H1 (cell line): ENCODE results near the gene CDH2. TPM values are rescaled to one million over a fixed set of nuclear protein-coding genes. Genes with fewer than 3 reads are reported as not detected.

Source experiments
- CTCF ChIA-PET: fragments of 300-600 bp; sonication (Branson Sonifier 250); formaldehyde crosslinking; loops from one replicate; lab custom pipeline; 2021; ENCODE audit not compliant: partially characterized antibody; lab: Charles Lee
- POLR2A ChIA-PET: fragments of 300-600 bp; sonication (Branson Sonifier 250); formaldehyde crosslinking; loops from one replicate; lab custom pipeline; 2021; ENCODE audit warnings: inconsistent platforms; ENCODE audit not compliant: partially characterized antibody; lab: Charles Lee
- DNase-seq, 2 experiments: peaks; one replicate each; pipeline versions ENCODE4 v3.0.0 to v3.0.0-alpha.2; 2010 to 2022; ENCODE audit warnings: low spot score in 2 of 2, low read depth in 1 of 2, mixed read lengths in 1 of 2
- FAIRE-seq: peaks from 2 replicates; lab custom pipeline; 2011; peaks lifted over from hg19 to GRCh38; lab: Jason Lieb, UNC
- H2AFZ ChIP-seq: 2 replicates; pipeline ENCODE4 v1.8.1; 2012; ENCODE audit warnings: low read length, inconsistent platforms
- H2AK5ac ChIP-seq: 2 replicates; pipeline ENCODE4 v1.6.1; 2013; ENCODE audit warnings: low read depth, low read length
- H2BK120ac ChIP-seq: replicated peaks from 2 replicates; pipeline ENCODE3; 2013; ENCODE audit warnings: low read depth, low read length, inconsistent platforms
- H2BK12ac ChIP-seq: 2 replicates; pipeline ENCODE4 v1.6.1; 2013; ENCODE audit warnings: low read depth, low read length
- H2BK15ac ChIP-seq: 2 replicates; pipeline ENCODE4 v1.6.1; 2013; ENCODE audit warnings: low read length
- H2BK20ac ChIP-seq: 2 replicates; pipeline ENCODE4 v1.6.1; 2013; ENCODE audit warnings: low read length
- H2BK5ac ChIP-seq: 2 replicates; pipeline ENCODE4 v1.6.1; 2013; ENCODE audit warnings: low read depth, low read length
- H3K14ac ChIP-seq: 2 replicates; pipeline ENCODE4 v1.6.1; 2013; ENCODE audit warnings: inconsistent platforms; ENCODE audit not compliant: insufficient read length
- H3K18ac ChIP-seq: 2 replicates; pipeline ENCODE4 v1.6.1; 2013; ENCODE audit warnings: low read length; ENCODE audit errors: extremely low read depth
- H3K23ac ChIP-seq: 2 replicates; pipeline ENCODE4 v1.6.1; 2013; ENCODE audit warnings: inconsistent platforms; ENCODE audit not compliant: insufficient read length
- H3K23me2 ChIP-seq: 2 replicates; pipeline ENCODE4 v1.6.1; 2013; ENCODE audit warnings: low read depth, low read length
- H3K27ac ChIP-seq: 2 replicates; pipeline ENCODE4 v1.6.1; 2011; ENCODE audit warnings: low read depth, low read length, inconsistent platforms
- H3K27me3 ChIP-seq, 4 experiments: replicated peaks in 1 of 4; 1 replicate in 1 of 4; 2 replicates in 3 of 4; pipeline versions ENCODE4 v1.6.1 to v1.8.1; 2011 to 2013; ENCODE audit warnings: low read length in 3 of 4, mild to moderate bottlenecking in 3 of 4, inconsistent platforms in 2 of 4, mixed read lengths in 2 of 4, moderate library complexity in 1 of 4; ENCODE audit not compliant: control insufficient read depth in 3 of 4, insufficient read depth in 3 of 4; ENCODE audit errors: extremely low read depth in 1 of 4
- H3K36me3 ChIP-seq, 4 experiments: 2 replicates each; pipeline versions ENCODE4 v1.6.1 to v1.8.1; 2011 to 2013; ENCODE audit warnings: mild to moderate bottlenecking in 4 of 4, low read length in 3 of 4, moderate library complexity in 2 of 4, control low read depth in 1 of 4, inconsistent platforms in 1 of 4; ENCODE audit not compliant: insufficient read depth in 4 of 4, control insufficient read depth in 2 of 4
- H3K4ac ChIP-seq: replicated peaks from 2 replicates; pipeline ENCODE3; 2013; ENCODE audit warnings: low read length, low read depth, mixed read lengths, inconsistent platforms; ENCODE audit not compliant: insufficient read length
- H3K4me1 ChIP-seq, 4 experiments: replicated peaks in 1 of 4; 1 replicate in 1 of 4; 2 replicates in 3 of 4; pipeline versions ENCODE4 v1.6.1 to v1.8.1; 2011 to 2013; ENCODE audit warnings: low read length in 3 of 4, inconsistent platforms in 2 of 4, mixed read lengths in 1 of 4; ENCODE audit not compliant: insufficient read depth in 4 of 4, control insufficient read depth in 3 of 4
- H3K4me2 ChIP-seq, 2 experiments: 2 replicates each; pipeline versions ENCODE4 v1.6.1 to v1.8.1; 2011 to 2013; ENCODE audit warnings: low read depth in 2 of 2, low read length in 2 of 2, control low read depth in 1 of 2, inconsistent platforms in 1 of 2, mild to moderate bottlenecking in 1 of 2; ENCODE audit not compliant: insufficient read depth in 1 of 2
- H3K4me3 ChIP-seq, 4 experiments: fragments of 200-600, 300-600 bp in 1 of 4; sonication (generic), shearing (Covaris generic), sonication (Bioruptor Twin) in 1 of 4; 2 replicates each; pipeline versions ENCODE4 v1.5.1 to v1.8.1; 2011 to 2016; ENCODE audit warnings: low read length in 4 of 4, low read depth in 3 of 4, control low read depth in 2 of 4, inconsistent platforms in 2 of 4, mild to moderate bottlenecking in 2 of 4, mixed read lengths in 1 of 4, moderate library complexity in 1 of 4; ENCODE audit not compliant: insufficient read depth in 2 of 4; ENCODE audit errors: extremely low read depth in 1 of 4
- H3K56ac ChIP-seq: replicated peaks from 2 replicates; pipeline ENCODE3; 2013; ENCODE audit warnings: low read depth, mild to moderate bottlenecking, mixed read lengths, low read length, inconsistent platforms; ENCODE audit not compliant: insufficient read length
- H3K79me1 ChIP-seq: 2 replicates; pipeline ENCODE4 v1.6.1; 2013; ENCODE audit warnings: low read depth, low read length, control low read depth
- H3K79me2 ChIP-seq, 2 experiments: 2 replicates each; pipeline versions ENCODE4 v1.6.1 to v1.8.1; 2012 to 2013; ENCODE audit warnings: low read length in 2 of 2, mild to moderate bottlenecking in 2 of 2, inconsistent platforms in 1 of 2; ENCODE audit not compliant: insufficient read depth in 2 of 2, control insufficient read depth in 1 of 2
- H3K9ac ChIP-seq, 4 experiments: replicated peaks in 1 of 4; 1 replicate in 1 of 4; 2 replicates in 3 of 4; pipeline versions ENCODE4 v1.6.1 to v1.8.1; 2011 to 2013; ENCODE audit warnings: low read depth in 3 of 4, low read length in 3 of 4, control low read depth in 2 of 4, mild to moderate bottlenecking in 2 of 4, moderate library complexity in 2 of 4, inconsistent platforms in 1 of 4; ENCODE audit errors: extremely low read depth in 1 of 4
- H3K9me3 ChIP-seq, 2 experiments: 2 replicates each; pipeline versions ENCODE4 v1.6.1 to v1.8.1; 2012 to 2013; ENCODE audit warnings: mild to moderate bottlenecking in 2 of 2, moderate library complexity in 2 of 2, control low read depth in 1 of 2, inconsistent platforms in 1 of 2, low read depth in 1 of 2, low read length in 1 of 2, mixed read lengths in 1 of 2; ENCODE audit not compliant: insufficient read depth in 2 of 2
- H4K20me1 ChIP-seq, 2 experiments: replicated peaks in 1 of 2; 2 replicates each; pipeline versions ENCODE3 to v1.8.1; 2011 to 2013; ENCODE audit warnings: inconsistent platforms in 2 of 2, low read length in 2 of 2, mild to moderate bottlenecking in 1 of 2; ENCODE audit not compliant: insufficient read depth in 2 of 2, control insufficient read depth in 1 of 2
- H4K5ac ChIP-seq: 2 replicates; pipeline ENCODE4 v1.6.1; 2013; ENCODE audit warnings: low read length, low read depth, mixed read lengths, inconsistent platforms; ENCODE audit not compliant: insufficient read length
- H4K8ac ChIP-seq: 2 replicates; pipeline ENCODE4 v1.8.0; 2013; ENCODE audit warnings: mild to moderate bottlenecking, moderate library complexity, low read length, inconsistent platforms; ENCODE audit not compliant: insufficient read depth; ENCODE audit errors: extremely low read depth
- H4K91ac ChIP-seq: replicated peaks from 2 replicates; pipeline ENCODE3; 2013; ENCODE audit warnings: low read length, mixed read lengths, inconsistent platforms; ENCODE audit not compliant: insufficient read length
- CBX8 ChIP-seq: fragments of 300-800, 300-1000 bp; sonication (generic); IDR thresholded peaks from 2 replicates; pipeline ENCODE4 v1.7.1; 2016; ENCODE audit warnings: low read depth, low read length, borderline replicate concordance
- GTF2F1 ChIP-seq: IDR thresholded peaks from 2 replicates; pipeline ENCODE4 v1.6.1; 2012; ENCODE audit warnings: low read depth, low read length, improper control_type of control experiment, borderline replicate concordance
- KDM4A ChIP-seq: IDR thresholded peaks from one replicate; pipeline ENCODE4 v1.7.1; 2012; ENCODE audit warnings: low read depth, mild to moderate bottlenecking, moderate library complexity, low read length, inconsistent platforms; ENCODE audit not compliant: severe bottlenecking
- RFX5 ChIP-seq: IDR thresholded peaks from 2 replicates; pipeline ENCODE4 v1.6.1; 2011; ENCODE audit warnings: low read depth, low read length, improper control_type of control experiment, borderline replicate concordance
- TAF7 ChIP-seq: optimal IDR thresholded peaks from 2 replicates; pipeline ENCODE3; 2011; ENCODE audit warnings: low read depth, mild to moderate bottlenecking, inconsistent platforms, low read length, moderate library complexity, borderline replicate concordance
- WGBS, 2 experiments: shearing (Covaris generic) in 1 of 2; methylation state at CpG; one replicate each; pipeline versions ENCODE4 v1.1.6 to v1.1.7; 2013 to 2015; ENCODE audit warnings: low lambda C conversion rate in 2 of 2, mixed read lengths in 2 of 2, inconsistent platforms in 1 of 2, low coverage in 1 of 2, missing lambda C conversion rate in 1 of 2; ENCODE audit not compliant: insufficient replicate concordance in 2 of 2, insufficient coverage in 1 of 2, insufficient read length in 1 of 2; ENCODE audit errors: extremely low coverage in 1 of 2, missing lambda C conversion rate in 1 of 2; 5-methylcytosine and 5-hydroxymethylcytosine counted together
- polyA plus RNA-seq, 7 experiments: library from polyadenylated mRNA; depleted of rRNA in 3 of 7; stranded (reverse) in 5 of 7; unstranded in 2 of 7; fragments of >200 nt in 5 of 7; fragments of 200-250 nt in 2 of 7; gene quantifications; 1 replicate in 5 of 7; 2 replicates in 1 of 7; 4 replicates in 1 of 7; pipeline versions ENCODE4 v1.2.1 to v1.2.3, GENCODE V29; 2011 to 2013; ENCODE audit warnings: missing spikeins in 2 of 7, mixed read lengths in 2 of 7
- total RNA-seq: library from RNA; stranded (reverse); fragmentation: NEBNext Ultra II Directional; extraction: Animal tissue kit (Norgen Biotek cat#: 25700); gene quantifications from 2 replicates; pipeline ENCODE4 v1.2.1, GENCODE V29; 2021
- TF ChIP-seq, protein P1 (sequence below): IDR thresholded peaks from 2 replicates; pipeline ENCODE4 v1.6.1; 2012; ENCODE audit warnings: low read length, inconsistent platforms

The CDH2 gene
- total and polyA plus RNA-seq, 2 of the 8 experiments (the other 6 are each of a cell fraction or from before 2014, with no cell fraction given): 15.0 to 56.5 TPM

GRCh38 chr18:28136071-28136470 lies 40.9 kb downstream of the CDH2 start:
- Histone ChIP-seq H4K5ac (no peak overlapping the region), H2BK15ac (no peak overlapping the region), H2BK5ac (no peak overlapping the region), H3K4ac (no peak overlapping the region), H3K56ac (no peak overlapping the region), H3K27me3 (no peaks in the 10 kb centered on the region), H3K4me3 (no peak overlapping the region), H4K91ac (no peak overlapping the region), H3K9me3 (no peaks in the 10 kb centered on the region), H3K18ac (no peak overlapping the region), H3K23me2 (no peaks in the 10 kb centered on the region; the same call in 1 of the 2 replicates), H3K79me2 (no peaks in the 10 kb centered on the region), H4K20me1 (no peaks in the 10 kb centered on the region), H2AK5ac (no peak overlapping the region), H3K27ac (no peak overlapping the region), H3K14ac (no peak overlapping the region), H3K79me1 (no peaks in the 10 kb centered on the region), H2BK20ac (no peak overlapping the region), H3K4me1 (no peaks in the 10 kb centered on the region), H3K4me2 (no peak overlapping the region), H3K36me3 (no peaks in the 10 kb centered on the region), H2AFZ (no peak overlapping the region), H4K8ac (no peak overlapping the region), H2BK12ac (no peak overlapping the region), H3K23ac (no peak overlapping the region), H2BK120ac (no peak overlapping the region), H3K9ac (no peak overlapping the region)
- TF ChIP-seq RFX5: no peak
- TF ChIP-seq TAF7: no peak
- TF ChIP-seq KDM4A: no peak
- no peak for TF ChIP-seq CBX8
- TF ChIP-seq, protein P1, sequence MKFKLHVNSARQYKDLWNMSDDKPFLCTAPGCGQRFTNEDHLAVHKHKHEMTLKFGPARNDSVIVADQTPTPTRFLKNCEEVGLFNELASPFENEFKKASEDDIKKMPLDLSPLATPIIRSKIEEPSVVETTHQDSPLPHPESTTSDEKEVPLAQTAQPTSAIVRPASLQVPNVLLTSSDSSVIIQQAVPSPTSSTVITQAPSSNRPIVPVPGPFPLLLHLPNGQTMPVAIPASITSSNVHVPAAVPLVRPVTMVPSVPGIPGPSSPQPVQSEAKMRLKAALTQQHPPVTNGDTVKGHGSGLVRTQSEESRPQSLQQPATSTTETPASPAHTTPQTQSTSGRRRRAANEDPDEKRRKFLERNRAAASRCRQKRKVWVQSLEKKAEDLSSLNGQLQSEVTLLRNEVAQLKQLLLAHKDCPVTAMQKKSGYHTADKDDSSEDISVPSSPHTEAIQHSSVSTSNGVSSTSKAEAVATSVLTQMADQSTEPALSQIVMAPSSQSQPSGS: no peak
- no peak for TF ChIP-seq GTF2F1
- ChIA-PET POLR2A (no interaction called here), CTCF (no interaction called here)
- 65% methylated on average over 4 of the region's 4 CpGs; no CpG with 5 or more reads in 1 of the 2 experiments for WGBS, 2 experiments
- FAIRE-seq: no peak
- DNase-seq: no peak
